HL-60 (cell line): ENCODE results near the gene CACNA1H.

Experiments
- CTCF ChIP-seq: IDR thresholded peaks from one replicate; pipeline ENCODE4 v1.5.1; 2011; ENCODE audit warnings: low read length, control low read depth, inconsistent platforms; ENCODE audit not compliant: insufficient read depth
- GABPA ChIP-seq: IDR thresholded peaks from 2 replicates; pipeline ENCODE4 v1.6.1; 2012; ENCODE audit warnings: low read depth
- SPI1 ChIP-seq: IDR thresholded peaks from 2 replicates; pipeline ENCODE4 v1.6.1; 2012; ENCODE audit warnings: low read depth, mild to moderate bottlenecking, borderline replicate concordance

- TF ChIP-seq CTCF = no peak
- no peak for TF ChIP-seq GABPA
- TF ChIP-seq SPI1 = no peak
Observed at GRCh38 chr16:1218930-1219611, 66.2 kb downstream of the CACNA1H start.
